ENCODE measurements around the gene MAGIX.

Gene MAGIX

GRCh38 chrX:49184294-49185281, 22.0 kb downstream of the MAGIX start:
- DNase-seq = peak in 3 of 6 experiments; percentile 12 to 20 (median 20)

GRCh38 chrX:49186125-49187027, 23.8 kb downstream of the MAGIX start, which contains the start of gene PRICKLE3:
Gene PRICKLE3 (minus strand): TSS chrX:49186373. CDS start chrX:49186297, 76 bp downstream.
- peak; percentile 36 to 67 (median 58) for DNase-seq

- no peak for DNase-seq
Measured at GRCh38 chrX:49187028-49187394, 24.5 kb downstream of the MAGIX start.

DNA sequence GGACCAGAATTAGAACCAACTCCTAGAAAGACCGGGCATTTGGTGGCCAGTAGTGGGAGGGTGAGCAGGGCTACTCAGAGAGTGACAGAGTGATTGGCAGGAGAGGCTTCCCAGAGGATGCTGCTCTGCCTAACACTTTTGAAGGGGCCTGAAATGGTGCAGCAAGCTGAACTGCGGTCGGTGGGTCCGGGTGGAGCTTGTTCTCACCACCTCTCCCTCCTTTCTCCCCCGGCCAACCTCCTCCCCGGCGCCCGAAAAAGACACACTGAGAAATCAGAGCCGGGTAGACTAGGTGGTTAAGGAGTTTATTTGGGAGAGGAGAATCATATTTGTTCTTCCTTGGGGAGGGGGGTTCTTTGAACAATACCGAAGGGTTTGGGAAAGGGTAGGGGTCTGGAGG, 25.0 kb downstream of the MAGIX start:
- no peak for DNase-seq

- DNase-seq = no peak
Measured at GRCh38 chrX:49188468-49189076, 26.0 kb downstream of the MAGIX start.

DNA sequence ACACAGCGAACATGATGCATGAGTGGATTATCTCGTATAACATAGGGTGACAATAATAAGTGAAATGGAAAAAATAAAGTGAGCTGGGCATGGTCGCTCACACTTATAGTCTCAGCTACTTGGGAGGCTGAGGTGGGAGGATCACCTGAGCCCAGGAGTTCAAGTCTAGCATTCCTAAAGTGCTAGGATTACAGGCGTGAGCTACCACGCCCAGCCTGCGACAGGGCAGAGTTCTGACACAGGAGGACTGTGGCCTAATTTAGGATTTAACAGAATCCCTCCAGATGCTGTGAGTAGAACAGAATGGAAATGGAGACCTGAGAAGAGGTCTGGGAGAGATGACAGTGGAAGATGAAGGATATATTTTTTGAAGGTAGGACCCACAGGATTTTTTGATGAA, 27.0 kb downstream of the MAGIX start:
- no peak for DNase-seq

GRCh38 chrX:49190821-49191573, 28.4 kb downstream of the MAGIX start:
- peak; percentile 58 to 93 (median 85) for DNase-seq

- DNase-seq = peak in 1 of 6 experiments; percentile 38
Measured at GRCh38 chrX:49191574-49192011, 29.0 kb downstream of the MAGIX start.

- peak in 2 of 6 experiments; percentile 13 to 18 for DNase-seq
Measured at GRCh38 chrX:49192722-49193328, 30.3 kb downstream of the MAGIX start.

DNA sequence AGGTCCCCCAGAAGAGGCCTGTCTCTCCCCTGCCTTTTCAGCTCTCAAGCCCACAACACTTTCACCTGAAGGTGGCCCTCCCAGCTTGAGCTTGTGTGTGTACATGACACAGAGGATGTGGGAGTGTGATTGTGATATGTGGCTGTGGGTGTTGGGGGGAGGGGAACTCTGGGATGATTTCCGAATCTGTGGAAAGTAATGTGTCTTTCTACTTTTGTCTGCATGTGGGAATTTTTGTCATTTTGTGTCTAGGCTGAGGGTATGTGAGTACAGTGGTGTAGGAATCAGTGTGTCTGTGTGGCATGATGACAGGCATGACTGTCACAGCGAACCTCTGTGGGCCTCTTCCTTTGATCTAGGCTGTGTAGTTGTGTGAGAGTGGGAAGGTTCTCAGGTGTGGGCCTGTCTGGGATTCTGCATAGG, 31.0 kb downstream of the MAGIX start:
- DNase-seq = no peak

- no peak for DNase-seq
Measured at GRCh38 chrX:49197543-49198087, 35.1 kb downstream of the MAGIX start.

- no peak for DNase-seq
Measured at GRCh38 chrX:49198540-49199314, 36.2 kb downstream of the MAGIX start.

DNA sequence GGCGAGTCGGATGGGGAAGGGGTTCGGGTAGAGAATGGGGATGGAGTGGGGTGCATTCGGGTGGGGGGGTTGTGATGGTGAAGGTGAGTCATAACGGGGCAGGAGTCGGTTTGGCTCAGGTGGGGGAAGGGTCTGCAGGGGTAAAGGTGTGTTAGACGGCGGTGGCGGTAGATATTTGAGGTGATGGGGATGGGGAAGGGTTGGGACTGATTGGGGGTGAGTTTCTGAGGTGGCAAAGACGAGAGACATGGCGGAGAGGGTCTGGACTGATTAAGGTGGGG, 36.7 kb downstream of the MAGIX start:
- DNase-seq = no peak

DNA sequence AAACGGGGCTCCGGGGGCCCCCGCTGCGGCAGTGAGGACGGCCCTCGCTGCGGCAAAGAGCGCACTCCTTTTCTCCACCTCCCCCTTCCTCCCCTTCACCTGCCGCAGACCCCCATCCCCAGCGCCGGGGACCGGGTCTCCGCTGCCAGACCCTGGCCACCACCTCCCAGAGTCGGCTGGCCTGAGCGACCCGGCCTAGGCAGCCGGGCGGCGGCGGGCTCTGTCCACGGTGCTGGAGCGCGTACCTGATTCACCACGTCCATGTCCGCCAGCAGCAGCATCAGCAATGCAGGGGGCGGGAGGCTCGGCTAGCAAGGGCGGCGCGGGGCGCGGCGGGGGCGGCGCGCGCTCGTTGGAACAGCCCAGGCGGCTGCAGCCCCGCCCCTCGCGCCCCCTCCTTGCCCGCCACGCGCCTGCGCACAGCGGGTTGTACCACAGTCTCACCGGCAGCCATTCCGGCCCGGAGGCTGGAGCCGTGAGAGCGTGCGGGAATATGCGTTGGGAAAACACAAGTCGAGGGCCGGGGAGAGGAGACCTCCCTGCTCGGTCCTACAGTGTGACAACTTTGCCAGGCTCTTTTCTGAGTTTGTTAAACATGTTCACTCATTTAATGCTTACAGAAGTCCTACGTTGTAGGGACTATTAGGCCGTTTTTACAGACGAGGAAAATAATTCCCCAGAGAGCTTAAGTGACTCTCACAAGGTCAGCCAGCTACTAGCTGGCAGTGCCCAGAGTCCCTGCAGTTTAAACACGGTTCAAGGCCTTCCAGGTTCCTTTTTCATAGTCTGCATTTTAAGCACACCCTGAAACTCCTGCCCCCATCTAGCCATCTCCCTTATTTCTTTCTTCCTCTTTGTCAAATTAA, 37.6 kb downstream of the MAGIX start, which contains the start of gene SYP:
Gene SYP (minus strand): TSS at position 288 of the 866 bp plus-strand sequence. CDS start 7 bp downstream, at position 281.
- DNase-seq = peak; percentile 77 to 88 (median 84)

GRCh38 chrX:49202022-49202421, 39.5 kb downstream of the MAGIX start:
- DNase-seq = no peak

DNA sequence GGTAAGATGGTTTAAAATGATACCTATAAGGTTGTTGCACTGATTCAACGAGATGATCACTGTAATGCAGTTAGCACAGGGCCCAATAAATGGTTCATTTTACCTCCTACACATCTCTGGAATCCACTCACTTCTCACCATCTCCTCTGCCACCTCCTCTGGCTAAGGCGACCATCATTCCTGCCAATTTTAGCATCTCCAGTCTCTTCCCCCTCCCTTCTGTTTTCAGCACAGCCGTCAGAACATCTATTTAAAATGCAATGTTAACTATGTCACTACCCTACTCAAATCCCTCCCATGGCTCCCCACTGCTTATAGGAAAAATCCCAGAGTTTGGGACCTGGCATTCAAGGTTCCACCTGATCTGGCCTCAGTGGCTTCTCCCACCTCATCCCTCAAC, 41.0 kb downstream of the MAGIX start:
- DNase-seq = no peak

- no peak for DNase-seq
Measured at GRCh38 chrX:49204017-49204416, 41.5 kb downstream of the MAGIX start.

DNA sequence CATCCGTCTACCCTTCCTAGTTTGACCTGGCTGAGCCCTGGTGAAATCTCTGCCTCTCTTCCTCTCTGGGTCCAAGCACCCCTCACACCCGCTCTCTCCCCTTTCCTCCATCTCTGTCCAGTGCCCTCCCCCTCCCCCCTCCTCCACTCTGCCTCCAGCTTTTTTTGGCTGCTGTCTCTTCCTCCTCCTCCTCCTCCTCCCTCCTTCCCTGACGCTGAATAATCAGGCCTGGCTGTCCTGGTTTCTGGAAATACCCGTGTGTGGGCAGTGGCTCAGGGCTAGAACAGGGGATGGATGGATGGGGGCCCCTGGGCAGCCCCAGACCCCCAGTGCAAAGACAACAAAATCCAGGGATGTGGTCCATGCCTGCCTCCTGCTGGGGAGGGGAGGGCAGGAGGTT, 42.2 kb downstream of the MAGIX start:
- no peak for DNase-seq

- DNase-seq = no peak
Measured at GRCh38 chrX:49205443-49205842, 42.9 kb downstream of the MAGIX start.

DNA sequence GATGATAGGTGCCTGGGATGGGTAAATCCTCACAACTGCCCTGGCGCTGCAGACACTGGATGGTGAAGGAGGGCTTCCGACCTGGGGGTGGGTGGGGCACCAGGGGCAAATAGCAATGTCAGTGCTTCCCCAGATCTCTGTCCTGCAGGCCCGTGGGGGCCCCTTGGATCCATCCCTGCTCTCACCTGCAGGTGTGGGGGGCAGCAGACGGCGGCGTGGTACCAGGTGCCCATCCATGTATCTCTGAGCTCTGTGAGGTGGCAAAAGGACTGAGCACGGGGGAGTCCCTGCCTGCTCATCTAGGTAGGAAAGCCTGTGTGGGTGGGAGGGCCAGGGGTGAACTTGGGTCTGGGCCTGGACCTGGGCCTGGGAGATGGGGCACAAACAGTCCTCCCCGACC, 44.0 kb downstream of the MAGIX start:
- DNase-seq = no peak
